Chondrocyte (in vitro differentiated cells): Measurements from ENCODE around the gene DOK7. TPM values are rescaled to one million over a fixed set of nuclear protein-coding genes. Genes with fewer than 3 reads are reported as not detected.

Experiments used
- DNase-seq: peaks from one replicate; pipeline ENCODE4 v3.0.0; 2021; ENCODE audit warnings: mixed read lengths, low spot score
- H3K27ac Mint-ChIP-seq: one replicate; pipeline ENCODE4 v1.8.0; 2021; ENCODE audit warnings: mild to moderate bottlenecking, moderate library complexity, mixed read lengths; ENCODE audit not compliant: unreplicated experiment
- H3K27me3 Mint-ChIP-seq: 2 replicates; pipeline ENCODE4 v1.8.0; 2021; ENCODE audit warnings: low read depth, mixed read lengths
- H3K36me3 Mint-ChIP-seq: 2 replicates; pipeline ENCODE4 v1.8.0; 2021; ENCODE audit warnings: low read depth, mixed read lengths
- H3K4me1 Mint-ChIP-seq: 2 replicates; pipeline ENCODE4 v1.8.0; 2021; ENCODE audit warnings: low read depth, mild to moderate bottlenecking, mixed read lengths
- H3K4me3 Mint-ChIP-seq: one replicate; pipeline ENCODE4 v1.8.0; 2021; ENCODE audit warnings: mild to moderate bottlenecking, moderate library complexity, mixed read lengths; ENCODE audit not compliant: unreplicated experiment
- H3K9me3 Mint-ChIP-seq: 2 replicates; pipeline ENCODE4 v1.8.0; 2021; ENCODE audit warnings: low read depth, mixed read lengths
- total RNA-seq: library from RNA; stranded (reverse); gene quantifications from 3 replicates; pipeline ENCODE4 v1.2.1, GENCODE V29; 2021
- TF ChIP-seq, protein P1 (sequence below): fragments of 200-600 bp; sonication (generic); IDR thresholded peaks from 2 replicates; pipeline ENCODE4 v1.5.0; 2021; ENCODE audit warnings: antibody characterized with exemption, mild to moderate bottlenecking, moderate library complexity

Gene DOK7
- total RNA-seq, 1 donor from 2014 or later, result 0.37 TPM

- TF ChIP-seq, protein P1, sequence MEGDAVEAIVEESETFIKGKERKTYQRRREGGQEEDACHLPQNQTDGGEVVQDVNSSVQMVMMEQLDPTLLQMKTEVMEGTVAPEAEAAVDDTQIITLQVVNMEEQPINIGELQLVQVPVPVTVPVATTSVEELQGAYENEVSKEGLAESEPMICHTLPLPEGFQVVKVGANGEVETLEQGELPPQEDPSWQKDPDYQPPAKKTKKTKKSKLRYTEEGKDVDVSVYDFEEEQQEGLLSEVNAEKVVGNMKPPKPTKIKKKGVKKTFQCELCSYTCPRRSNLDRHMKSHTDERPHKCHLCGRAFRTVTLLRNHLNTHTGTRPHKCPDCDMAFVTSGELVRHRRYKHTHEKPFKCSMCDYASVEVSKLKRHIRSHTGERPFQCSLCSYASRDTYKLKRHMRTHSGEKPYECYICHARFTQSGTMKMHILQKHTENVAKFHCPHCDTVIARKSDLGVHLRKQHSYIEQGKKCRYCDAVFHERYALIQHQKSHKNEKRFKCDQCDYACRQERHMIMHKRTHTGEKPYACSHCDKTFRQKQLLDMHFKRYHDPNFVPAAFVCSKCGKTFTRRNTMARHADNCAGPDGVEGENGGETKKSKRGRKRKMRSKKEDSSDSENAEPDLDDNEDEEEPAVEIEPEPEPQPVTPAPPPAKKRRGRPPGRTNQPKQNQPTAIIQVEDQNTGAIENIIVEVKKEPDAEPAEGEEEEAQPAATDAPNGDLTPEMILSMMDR, result no peak
- DNase-seq, result no peak
- Mint-ChIP-seq H3K4me1 (no peaks in the 10 kb centered on the region), H3K9me3 (no peaks in the 10 kb centered on the region), H3K4me3 (no peak overlapping the region), H3K27me3 (peaks cover 10% of the 10 kb centered on the region), H3K36me3 (no peaks in the 10 kb centered on the region), H3K27ac (no peak overlapping the region)
These were observed 8.8 kb downstream of the DOK7 start for GRCh38 chr4:3471886-3472285.

DNA sequence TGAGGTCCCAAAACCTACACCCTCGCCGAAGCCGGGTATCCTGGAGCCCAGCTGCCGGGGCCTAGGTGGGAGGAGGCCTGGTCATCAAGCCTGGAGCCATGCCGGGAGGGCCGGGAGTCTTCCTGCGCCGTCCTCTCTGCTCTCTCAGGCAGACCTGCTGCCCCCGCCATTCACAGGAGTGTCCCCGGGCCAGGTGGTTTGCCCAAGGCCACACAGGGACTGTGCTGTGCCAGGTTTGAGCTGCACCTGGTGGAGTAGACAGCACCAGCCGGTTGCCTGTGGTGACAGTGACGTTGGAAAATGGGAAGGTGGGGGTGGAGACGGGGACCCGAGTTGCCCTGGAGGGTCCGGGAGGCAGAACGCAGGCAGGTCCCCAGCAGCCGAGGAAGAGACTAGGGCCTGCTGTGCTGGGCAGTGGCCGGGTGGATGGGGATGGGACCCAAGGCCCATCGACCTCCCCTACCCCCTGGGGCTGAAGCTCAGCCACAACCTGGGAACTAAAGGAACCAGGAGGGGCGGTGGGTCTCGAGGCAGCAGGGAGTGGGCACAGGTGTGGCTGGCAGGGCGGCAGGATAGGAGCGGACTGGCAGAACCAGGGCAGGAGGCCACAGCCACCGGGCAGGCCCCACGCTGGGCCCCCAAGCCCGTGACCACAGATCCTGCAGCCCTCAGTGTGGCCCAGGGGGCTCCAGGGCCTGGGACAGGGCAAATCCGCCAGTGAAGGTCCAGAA is 9.5 kb downstream of the DOK7 start:
- Mint-ChIP-seq H3K4me3 (no peak overlapping the region), H3K27ac (no peak overlapping the region), H3K9me3 (no peaks in the 10 kb centered on the region), H3K27me3 (peaks cover 10% of the 10 kb centered on the region), H3K36me3 (no peaks in the 10 kb centered on the region), H3K4me1 (no peaks in the 10 kb centered on the region)
- TF ChIP-seq, protein P1, result no peak
- DNase-seq, result no peak

DNA sequence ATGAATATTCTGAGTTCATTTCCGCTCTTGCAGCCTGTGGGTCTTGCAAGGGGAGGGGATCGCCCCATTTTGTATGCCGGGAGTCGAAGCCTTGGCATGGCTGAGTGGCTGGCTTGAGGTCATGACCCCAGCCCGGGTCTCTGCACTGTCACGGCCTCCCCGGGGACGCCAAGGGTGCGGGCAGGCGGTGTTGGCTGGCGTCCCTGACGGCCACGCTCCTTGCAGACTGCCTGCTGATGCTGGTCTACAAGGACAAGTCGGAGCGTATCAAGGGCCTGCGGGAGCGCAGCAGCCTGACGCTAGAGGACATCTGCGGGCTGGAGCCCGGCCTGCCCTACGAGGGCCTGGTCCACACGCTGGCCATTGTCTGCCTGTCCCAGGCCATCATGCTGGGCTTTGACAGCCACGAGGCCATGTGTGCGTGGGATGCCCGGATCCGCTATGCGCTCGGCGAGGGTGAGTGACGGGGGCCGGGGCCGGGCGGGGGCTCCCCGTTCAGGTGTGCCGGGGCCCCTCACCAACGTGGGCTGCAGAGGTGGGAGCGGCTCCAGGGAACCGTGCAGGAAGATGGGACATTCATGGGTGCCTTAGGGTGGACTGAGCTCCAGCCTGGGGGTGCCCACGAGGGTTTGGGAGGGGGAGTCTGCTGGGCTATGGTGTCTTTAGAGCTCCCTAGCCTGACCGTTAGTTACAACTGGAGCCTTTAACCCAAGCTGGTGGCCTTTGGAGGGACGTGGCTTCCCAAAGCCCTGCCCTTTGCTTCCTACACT is 10.3 kb downstream of the DOK7 start:
- no peak overlapping the region for H3K27ac Mint-ChIP-seq
- TF ChIP-seq, protein P1, result no peak
- H3K4me3 Mint-ChIP-seq, result no peak overlapping the region
- H3K9me3 Mint-ChIP-seq, result no peaks in the 10 kb centered on the region
- no peaks in the 10 kb centered on the region for H3K36me3 Mint-ChIP-seq
- DNase-seq, result no peak
- no peaks in the 10 kb centered on the region for H3K4me1 Mint-ChIP-seq
- peaks cover 10% of the 10 kb centered on the region for H3K27me3 Mint-ChIP-seq

DNA sequence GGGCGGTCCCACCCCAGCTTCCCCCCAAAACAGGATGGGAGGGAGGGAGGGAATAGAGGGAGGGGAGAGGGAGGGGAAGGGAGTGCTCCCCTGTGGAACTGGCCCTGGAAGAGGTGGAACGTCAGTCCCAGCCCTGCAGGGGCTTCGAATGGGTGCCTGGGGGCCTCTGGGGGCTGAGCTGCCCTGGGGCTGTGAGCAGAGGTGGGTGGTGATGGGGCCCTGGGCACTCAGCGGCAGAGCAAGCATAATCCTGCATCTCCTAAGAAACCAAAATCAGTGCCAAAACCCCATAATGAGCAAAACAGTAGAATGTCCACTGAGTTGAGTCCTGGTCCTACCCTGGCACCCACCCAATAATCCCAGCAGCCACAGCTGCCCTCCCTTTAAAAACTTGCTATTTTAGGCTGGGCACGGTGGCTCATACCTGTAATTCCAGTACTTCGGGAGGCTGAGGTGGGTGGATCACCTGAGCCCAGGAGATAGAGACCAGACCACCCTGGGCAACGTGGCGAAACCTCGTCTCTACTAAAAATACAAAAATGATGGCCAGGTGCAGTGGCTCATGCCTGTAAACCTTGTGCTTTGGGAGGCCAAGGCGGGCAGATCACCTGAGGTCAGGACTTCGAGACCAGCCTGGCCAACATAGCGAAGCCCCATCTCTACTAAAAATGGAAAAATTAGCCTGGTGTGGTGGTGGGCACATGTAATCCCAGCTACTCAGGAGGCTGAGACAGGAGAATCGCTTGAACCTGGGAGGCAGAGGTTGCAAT is 11.1 kb downstream of the DOK7 start:
- Mint-ChIP-seq H3K4me3 (no peak overlapping the region), H3K9me3 (no peaks in the 10 kb centered on the region), H3K4me1 (no peaks in the 10 kb centered on the region), H3K36me3 (no peaks in the 10 kb centered on the region), H3K27ac (no peak overlapping the region), H3K27me3 (peaks cover 10% of the 10 kb centered on the region)
- DNase-seq, result no peak
- TF ChIP-seq, protein P1, result no peak
